Activated naive CD8-positive, alpha-beta T cell treated with anti-CD3 and anti-CD28 coated beads for 36 hours (primary cell): ENCODE data around the gene ANO7. TPM values are rescaled to one million over a fixed set of nuclear protein-coding genes. Genes with fewer than 3 reads are reported as not detected.

ENCODE experiments used
- DNase-seq: peaks from one replicate; pipeline ENCODE4 v3.0.0; 2021
- H3K27ac Mint-ChIP-seq: one replicate; pipeline ENCODE4 v1.8.0; 2022; ENCODE audit warnings: mild to moderate bottlenecking, moderate library complexity, mixed read lengths
- H3K27me3 Mint-ChIP-seq: one replicate; pipeline ENCODE4 v1.8.0; 2022; ENCODE audit warnings: mild to moderate bottlenecking, mixed read lengths
- H3K36me3 Mint-ChIP-seq: one replicate; pipeline ENCODE4 v1.8.0; 2021; ENCODE audit warnings: mild to moderate bottlenecking, mixed read lengths
- H3K4me1 Mint-ChIP-seq: one replicate; pipeline ENCODE4 v1.8.0; 2021; ENCODE audit warnings: mixed read lengths
- H3K4me3 Mint-ChIP-seq: one replicate; pipeline ENCODE4 v1.8.0; 2022; ENCODE audit warnings: mild to moderate bottlenecking, moderate library complexity, mixed read lengths
- H3K9me3 Mint-ChIP-seq: one replicate; pipeline ENCODE4 v1.8.0; 2022; ENCODE audit warnings: mixed read lengths
- total RNA-seq, 2 experiments: library from RNA; stranded (reverse); gene quantifications; one replicate each; pipeline ENCODE4 v1.2.3, GENCODE V29; 2021

The ANO7 gene
- total RNA-seq, 2 experiments from 2014 or later, result 3.4 to 3.6 TPM

DNA sequence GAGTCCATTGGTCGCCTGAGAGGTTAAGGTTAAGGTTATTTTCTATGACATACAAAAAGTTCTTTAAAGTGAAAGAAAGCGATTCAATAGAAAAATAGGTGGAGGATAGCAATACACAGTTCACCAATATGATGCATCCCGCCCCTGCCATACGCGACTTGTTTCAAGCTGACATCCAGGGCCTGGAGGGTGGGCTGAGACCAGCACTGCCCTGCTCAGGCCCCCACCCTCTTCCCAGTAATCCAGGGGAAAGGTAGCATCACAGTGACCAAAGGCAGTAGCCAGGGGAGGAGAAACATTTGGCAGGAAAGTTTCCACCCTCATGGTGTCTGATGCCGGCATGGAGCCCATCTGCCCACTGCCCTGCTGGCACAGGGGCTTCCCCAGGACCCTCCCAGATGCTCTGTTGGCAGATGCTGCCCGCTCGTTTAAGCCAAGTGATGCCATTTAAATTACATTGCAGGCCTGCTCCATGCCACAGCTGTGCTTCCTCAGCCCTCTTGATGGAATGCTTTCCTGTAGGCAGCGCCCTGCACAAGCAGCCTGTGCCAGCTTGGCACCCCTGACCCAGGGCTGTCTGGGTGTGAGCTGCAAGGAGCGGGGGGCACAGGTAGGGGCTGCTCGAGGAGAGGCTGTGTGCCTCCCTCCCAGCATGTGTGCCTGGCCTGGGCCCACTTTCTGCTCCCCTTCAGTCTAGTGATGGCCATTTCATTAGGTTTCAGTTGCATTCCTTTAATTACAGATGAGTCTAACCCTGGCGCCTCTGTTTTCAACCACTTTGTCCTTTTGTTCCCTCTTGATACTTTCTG, 10.7 kb upstream of the ANO7 start:
- Mint-ChIP-seq H3K36me3 (peaks cover 12% of the 10 kb centered on the region), H3K4me1 (peaks cover 3% of the 10 kb centered on the region), H3K4me3 (no peak overlapping the region), H3K9me3 (no peaks in the 10 kb centered on the region), H3K27me3 (no peaks in the 10 kb centered on the region), H3K27ac (no peak overlapping the region)
- no peak for DNase-seq

DNA sequence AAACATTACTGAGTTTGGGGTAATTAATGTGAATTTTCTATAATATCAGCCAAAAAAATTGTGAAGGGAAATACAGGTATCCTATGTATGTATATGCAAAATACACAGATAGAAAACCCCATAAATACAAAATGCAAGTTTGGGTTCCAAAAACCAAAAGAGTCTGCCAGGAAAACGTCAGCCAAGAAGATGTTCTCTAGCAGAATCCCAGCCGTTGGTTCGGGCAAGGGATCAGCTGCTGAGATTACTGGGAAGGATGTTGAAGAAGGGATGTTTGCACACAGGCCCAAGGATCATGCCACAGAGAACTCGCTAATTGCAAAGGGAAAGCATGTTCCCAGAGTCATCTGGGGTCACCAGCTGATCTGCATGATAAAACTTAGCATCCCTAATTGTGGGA, 9.5 kb upstream of the ANO7 start:
- Mint-ChIP-seq H3K27me3 (no peaks in the 10 kb centered on the region), H3K4me3 (no peak overlapping the region), H3K36me3 (peaks cover 7% of the 10 kb centered on the region), H3K27ac (no peak overlapping the region), H3K9me3 (no peaks in the 10 kb centered on the region), H3K4me1 (peaks cover 3% of the 10 kb centered on the region)
- no peak for DNase-seq

DNA sequence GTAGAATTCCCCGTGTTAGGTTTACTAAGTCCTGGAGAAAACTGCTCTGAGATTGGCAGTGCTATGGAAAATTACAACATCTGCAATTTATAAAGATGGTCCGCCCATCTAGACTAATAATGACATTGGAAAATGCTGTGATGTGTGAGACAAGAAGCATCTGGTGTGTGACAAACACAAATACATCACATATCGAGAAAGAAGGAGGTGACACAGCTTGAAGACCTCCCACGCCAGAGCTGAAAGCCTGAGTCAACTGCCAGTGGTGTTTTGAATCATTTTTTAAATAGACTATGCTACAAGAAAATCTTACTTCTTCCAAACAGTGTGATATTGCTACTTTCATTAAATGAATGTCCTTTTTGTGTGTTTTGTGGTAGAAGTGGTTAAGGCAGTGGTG, 8.6 kb upstream of the ANO7 start:
- Mint-ChIP-seq H3K4me1 (peaks cover 3% of the 10 kb centered on the region), H3K9me3 (no peaks in the 10 kb centered on the region), H3K4me3 (no peak overlapping the region), H3K27me3 (no peaks in the 10 kb centered on the region), H3K36me3 (peaks cover 6% of the 10 kb centered on the region), H3K27ac (no peak overlapping the region)
- DNase-seq, result no peak

DNA sequence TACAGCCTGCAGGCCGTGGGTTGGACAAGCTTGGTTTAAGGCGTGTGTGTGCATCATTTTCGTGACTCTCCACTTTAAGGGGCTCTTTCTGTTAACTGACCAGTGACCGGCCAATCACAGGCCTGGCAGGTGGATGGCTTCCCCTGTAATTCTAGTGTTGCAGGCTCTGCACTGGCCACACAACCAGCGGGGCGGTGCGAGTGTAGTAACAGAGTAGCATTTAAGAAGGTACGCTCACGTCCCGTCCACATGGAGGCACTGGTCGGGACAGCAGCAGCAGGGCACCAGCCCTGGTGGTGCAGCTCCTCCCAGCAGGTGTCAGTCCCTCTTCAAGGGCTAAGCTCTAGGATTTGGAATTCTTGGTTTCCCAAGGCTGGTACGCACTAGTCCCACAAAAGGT, 8.0 kb upstream of the ANO7 start:
- Mint-ChIP-seq H3K4me1 (peaks cover 3% of the 10 kb centered on the region), H3K36me3 (peaks cover under 1% of the 10 kb centered on the region), H3K27ac (no peak overlapping the region), H3K4me3 (no peak overlapping the region), H3K27me3 (no peaks in the 10 kb centered on the region), H3K9me3 (no peaks in the 10 kb centered on the region)
- DNase-seq, result no peak

DNA sequence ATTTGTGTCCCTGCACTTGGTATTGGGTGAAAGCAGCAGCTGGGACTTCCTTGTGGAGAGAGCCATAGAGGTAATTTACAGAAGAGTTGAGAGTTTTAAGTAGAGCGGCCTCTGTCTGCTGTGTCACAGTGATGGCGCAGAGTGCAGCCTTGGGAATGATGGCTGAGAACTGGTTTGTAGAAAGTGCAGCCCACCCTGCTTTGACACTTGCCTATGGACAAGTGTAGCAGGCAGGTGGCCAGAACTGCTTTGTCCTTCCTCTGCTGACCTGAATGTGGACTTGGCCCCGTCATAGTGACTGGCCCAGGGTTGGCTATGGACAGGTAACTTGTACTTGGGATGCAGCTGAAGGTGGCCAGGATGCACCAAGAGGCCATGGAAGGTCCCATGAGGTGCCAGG, 6.4 kb upstream of the ANO7 start:
- Mint-ChIP-seq H3K9me3 (no peaks in the 10 kb centered on the region), H3K4me3 (no peak overlapping the region), H3K27ac (no peak overlapping the region), H3K4me1 (peaks cover 3% of the 10 kb centered on the region), H3K27me3 (no peaks in the 10 kb centered on the region), H3K36me3 (no peaks in the 10 kb centered on the region)
- DNase-seq, result no peak

DNA sequence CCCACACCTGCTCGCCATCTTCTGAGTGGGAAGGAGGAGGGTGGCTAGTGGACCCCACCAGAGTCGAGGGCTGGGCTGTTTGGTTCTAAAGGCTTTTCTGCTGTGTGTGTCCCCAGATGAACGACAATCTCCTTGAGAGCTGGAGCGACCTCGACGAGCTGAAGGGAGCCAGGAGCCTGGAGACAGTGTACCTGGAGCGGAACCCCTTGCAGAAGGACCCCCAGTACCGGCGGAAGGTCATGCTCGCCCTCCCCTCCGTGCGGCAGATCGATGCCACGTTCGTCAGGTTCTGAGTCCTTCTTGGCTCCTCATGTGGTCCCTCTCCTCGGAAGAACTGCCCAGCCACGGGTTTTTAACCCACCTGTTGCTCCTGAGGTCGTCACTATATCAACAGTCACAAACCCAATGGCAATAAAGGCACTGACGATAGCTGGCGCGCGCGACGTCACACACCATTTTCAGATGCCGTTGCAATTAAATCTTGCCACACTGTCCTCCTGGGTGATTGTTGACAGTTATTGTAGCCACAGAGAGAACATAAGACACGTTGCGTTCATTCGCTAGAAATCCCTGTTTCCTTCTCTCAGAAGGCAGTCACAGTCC, 5.8 kb upstream of the ANO7 start:
- Mint-ChIP-seq H3K36me3 (no peaks in the 10 kb centered on the region), H3K4me3 (no peak overlapping the region), H3K27ac (no peak overlapping the region), H3K27me3 (no peaks in the 10 kb centered on the region), H3K9me3 (no peaks in the 10 kb centered on the region), H3K4me1 (peaks cover 3% of the 10 kb centered on the region)
- DNase-seq, result no peak

DNA sequence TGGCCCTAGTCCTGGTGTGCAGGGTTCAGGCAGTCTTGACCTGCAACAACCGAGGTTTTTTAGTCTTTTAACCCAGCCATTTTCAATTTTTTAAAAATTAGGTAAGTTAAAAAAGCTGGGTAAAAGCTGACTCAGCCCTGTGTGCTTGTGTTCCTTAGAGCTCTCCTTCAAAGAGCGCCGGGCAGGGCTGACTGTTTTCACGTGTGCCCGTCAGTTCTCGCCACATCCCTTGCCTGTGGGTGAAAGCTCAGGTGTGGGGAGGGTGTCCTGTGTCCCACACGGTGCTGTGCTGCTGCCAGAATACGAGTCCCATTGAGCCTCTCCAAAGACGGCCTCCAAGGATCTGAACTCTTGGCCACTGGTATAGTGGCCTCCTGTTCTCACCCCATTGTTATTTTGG, 5.3 kb upstream of the ANO7 start:
- peaks cover 3% of the 10 kb centered on the region for H3K4me1 Mint-ChIP-seq
- H3K4me3 Mint-ChIP-seq, result no peak overlapping the region
- H3K27ac Mint-ChIP-seq, result no peak overlapping the region
- no peaks in the 10 kb centered on the region for H3K36me3 Mint-ChIP-seq
- DNase-seq, result no peak
- H3K9me3 Mint-ChIP-seq, result no peaks in the 10 kb centered on the region
- H3K27me3 Mint-ChIP-seq, result no peaks in the 10 kb centered on the region

DNA sequence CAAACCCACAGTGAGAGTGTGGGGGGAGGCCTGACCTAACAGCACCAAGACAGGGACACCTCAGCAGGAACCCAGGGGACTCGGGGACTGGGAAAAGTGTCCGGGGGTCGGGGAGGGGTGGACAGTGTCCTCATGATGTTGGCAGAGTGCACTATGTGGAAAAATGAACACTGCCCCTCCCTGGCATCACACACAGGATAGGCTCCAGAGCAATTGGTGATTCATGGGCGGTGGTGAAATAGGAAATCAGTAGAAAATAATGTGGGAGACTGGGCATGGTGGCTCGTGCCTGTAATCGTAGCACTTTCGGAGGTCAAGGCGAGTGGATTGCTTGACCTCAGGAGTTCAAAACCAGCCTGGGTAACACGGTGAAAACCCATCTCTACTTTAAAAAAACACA, 3.6 kb upstream of the ANO7 start:
- no peak for DNase-seq
- Mint-ChIP-seq H3K4me1 (peaks cover 2% of the 10 kb centered on the region), H3K27me3 (no peaks in the 10 kb centered on the region), H3K27ac (no peak overlapping the region), H3K4me3 (no peak overlapping the region), H3K9me3 (no peaks in the 10 kb centered on the region), H3K36me3 (no peaks in the 10 kb centered on the region)

DNA sequence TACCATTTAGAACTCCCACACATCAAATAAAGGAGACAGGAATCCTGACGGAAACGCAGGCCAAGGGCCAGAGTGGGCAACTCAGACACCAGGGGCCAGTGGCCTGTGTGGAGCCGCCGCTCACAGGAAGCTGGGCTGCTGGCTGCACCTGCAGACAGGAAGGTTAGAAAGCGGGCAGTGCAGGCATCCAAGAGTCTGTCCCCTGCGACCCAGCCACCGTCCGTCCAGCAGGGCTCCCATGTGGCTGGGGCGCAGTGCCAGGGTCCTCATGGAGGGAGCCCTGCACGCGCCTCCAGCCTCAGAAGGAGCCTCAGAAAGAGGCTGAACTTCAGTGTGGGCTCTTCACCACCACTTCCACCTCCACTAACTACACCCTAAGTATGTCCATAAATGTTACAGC, 2.5 kb upstream of the ANO7 start:
- Mint-ChIP-seq H3K36me3 (no peaks in the 10 kb centered on the region), H3K27me3 (no peaks in the 10 kb centered on the region), H3K9me3 (no peaks in the 10 kb centered on the region), H3K4me3 (no peak overlapping the region), H3K4me1 (no peaks in the 10 kb centered on the region), H3K27ac (no peak overlapping the region)
- no peak for DNase-seq

DNA sequence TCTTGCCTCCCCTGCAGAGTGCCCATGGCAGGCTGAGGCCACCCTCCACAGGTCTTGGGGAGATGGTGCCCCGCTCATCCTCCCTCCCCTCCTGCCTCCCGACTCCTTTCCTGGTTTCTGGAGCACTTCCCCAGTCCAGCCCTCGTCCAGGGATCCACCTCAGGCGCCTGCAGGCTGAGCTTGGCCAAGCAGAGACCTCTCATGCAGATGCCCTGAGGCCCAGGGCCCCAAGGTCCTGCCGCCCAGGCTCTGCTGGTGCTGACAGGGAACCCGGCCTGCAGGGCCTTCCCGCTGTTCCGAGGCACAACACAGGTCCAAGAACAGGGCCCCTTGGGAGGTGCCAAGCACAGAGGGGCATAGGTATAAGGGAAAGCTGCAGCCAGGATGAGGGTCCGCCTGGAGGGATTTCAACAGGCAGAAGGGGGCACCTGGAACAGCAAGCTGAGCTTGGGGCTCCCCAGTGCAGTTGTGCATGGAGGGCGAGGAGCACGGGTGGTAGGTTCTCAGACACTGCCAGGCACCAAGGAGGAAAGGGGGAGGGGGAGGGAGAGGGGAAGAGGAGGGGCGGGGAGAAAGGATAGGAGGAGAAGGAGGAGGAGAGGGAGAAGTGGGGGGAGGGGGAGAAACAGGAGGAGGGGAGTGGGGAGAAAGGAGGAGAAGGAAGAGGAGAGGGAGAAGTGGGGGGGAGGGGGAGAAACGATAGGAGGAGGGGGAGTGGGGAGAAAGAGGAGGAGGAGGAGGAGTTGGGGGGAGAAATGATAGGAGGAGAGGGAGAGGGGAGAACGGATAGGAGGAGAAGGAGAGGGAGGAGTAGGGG, 1.2 kb upstream of the ANO7 start:
- Mint-ChIP-seq H3K4me1 (no peaks in the 10 kb centered on the region), H3K4me3 (no peak overlapping the region), H3K27me3 (no peaks in the 10 kb centered on the region), H3K9me3 (no peaks in the 10 kb centered on the region), H3K36me3 (no peaks in the 10 kb centered on the region), H3K27ac (no peak overlapping the region)
- no peak for DNase-seq

DNA sequence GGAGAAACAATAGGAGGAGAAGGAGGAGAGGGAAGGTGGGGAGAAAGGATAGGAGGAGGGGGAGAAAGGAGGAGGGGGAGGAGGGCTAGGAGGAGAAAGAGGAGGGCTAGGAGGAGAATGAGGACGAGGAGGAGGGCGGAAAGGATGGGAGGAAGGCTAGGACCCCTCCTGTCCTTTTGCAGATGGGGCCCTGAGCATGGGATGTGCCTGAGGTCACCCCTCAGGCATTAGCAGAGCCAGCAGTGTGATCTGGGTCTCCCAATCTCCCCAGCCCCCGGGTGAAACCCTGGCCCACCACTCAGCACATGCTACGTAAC, 601 bp upstream of the ANO7 start:
- no peak overlapping the region for H3K4me3 Mint-ChIP-seq
- no peaks in the 10 kb centered on the region for H3K27me3 Mint-ChIP-seq
- H3K9me3 Mint-ChIP-seq, result no peaks in the 10 kb centered on the region
- H3K36me3 Mint-ChIP-seq, result no peaks in the 10 kb centered on the region
- DNase-seq, result no peak
- H3K4me1 Mint-ChIP-seq, result no peaks in the 10 kb centered on the region
- no peak overlapping the region for H3K27ac Mint-ChIP-seq

DNA sequence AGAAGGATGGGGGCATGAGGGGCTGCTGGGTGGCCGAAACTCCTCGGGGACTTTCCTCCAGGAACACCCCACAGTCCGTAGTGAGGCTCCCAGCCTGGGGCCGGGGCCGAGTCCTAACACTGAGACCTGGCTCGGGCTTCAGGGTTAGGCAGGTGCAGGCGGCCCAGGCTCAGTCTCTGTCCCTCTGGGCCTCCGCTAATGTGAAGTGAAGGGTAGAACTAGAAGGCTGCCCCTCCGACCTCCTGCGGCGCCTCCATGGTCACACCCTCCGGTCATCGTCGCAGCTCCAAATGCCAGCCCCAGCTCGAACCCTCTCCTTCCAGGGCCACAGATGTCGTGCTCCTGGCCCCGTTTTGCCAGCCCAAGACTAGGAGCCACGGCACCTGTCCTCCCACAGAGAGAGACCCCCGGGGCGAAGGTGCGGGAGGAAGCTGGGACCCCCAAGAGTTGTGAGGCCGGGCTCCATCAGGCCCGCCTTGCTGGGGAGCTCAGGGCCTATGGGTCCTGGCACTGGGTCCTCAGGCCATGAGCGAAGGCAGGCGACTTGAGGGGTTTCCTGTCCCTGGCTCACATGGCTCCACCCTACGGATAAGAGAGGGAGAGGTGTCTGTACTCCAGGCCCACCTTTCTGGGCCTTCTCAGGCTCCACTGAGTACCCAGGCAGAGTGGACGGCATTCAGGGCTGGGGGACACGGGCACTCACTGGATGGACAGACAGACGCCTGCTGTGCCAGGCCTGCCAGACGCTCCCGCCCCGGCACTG, 797 bp downstream of the ANO7 start:
- Mint-ChIP-seq H3K27ac (no peak overlapping the region), H3K4me3 (no peak overlapping the region)

DNA sequence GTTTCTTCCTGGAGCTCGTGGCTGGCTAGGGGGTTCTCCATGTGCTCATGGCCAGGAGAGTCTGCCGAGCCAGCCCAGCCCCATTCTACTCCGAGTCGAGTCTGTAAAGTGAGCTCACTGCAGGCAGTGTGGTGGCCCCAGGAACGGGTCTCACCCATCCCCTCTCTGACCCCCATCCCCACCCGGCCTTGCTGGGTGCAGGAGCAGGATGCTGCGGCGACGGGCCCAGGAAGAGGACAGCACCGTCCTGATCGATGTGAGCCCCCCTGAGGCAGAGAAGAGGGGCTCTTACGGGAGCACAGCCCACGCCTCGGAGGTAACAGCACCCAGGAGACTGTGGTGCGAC, 1.4 kb downstream of the ANO7 start:
- Mint-ChIP-seq H3K9me3 (no peaks in the 10 kb centered on the region), H3K4me1 (no peaks in the 10 kb centered on the region), H3K4me3 (no peak overlapping the region), H3K27ac (no peak overlapping the region), H3K36me3 (no peaks in the 10 kb centered on the region), H3K27me3 (no peaks in the 10 kb centered on the region)
- no peak for DNase-seq

More for the DNA sequence above, 797 bp downstream of the ANO7 start:
- H3K4me1 Mint-ChIP-seq, result no peaks in the 10 kb centered on the region
- H3K27me3 Mint-ChIP-seq, result no peaks in the 10 kb centered on the region
- no peaks in the 10 kb centered on the region for H3K9me3 Mint-ChIP-seq
- H3K36me3 Mint-ChIP-seq, result no peaks in the 10 kb centered on the region
- DNase-seq, result no peak

DNA sequence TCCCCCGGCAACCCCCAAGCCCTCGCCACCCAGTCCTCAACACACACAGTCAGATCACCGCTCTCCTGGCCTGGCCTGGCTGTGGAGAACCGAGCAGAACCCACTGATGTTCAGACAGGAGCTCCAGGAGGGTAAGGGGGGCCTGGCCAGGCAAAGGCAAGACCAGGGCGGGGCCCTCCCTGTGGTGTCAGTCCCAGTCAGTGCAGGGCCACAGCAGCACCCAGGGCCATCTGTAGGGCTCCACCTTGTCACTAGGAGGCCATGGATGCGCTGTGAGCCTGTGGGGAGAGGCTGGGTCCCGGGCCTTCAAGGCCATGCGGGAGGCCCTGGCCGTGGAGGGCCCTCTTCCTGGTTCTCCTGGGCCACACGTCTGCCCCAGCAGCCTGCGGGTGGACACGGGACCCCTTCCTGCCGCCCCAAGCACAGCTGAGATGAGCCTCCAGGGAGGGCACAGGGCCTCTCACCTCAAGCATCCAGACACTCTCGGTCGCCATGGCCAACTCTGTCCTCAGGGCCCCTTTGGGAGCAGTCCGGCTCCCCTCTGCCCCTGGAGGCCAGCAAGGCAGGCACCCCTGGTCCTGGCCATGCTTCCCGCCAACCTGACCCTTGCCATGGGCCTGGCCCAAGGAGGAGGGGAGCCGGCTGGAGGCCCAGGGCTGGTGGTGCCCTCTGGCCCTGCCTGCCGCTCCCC, 2.0 kb downstream of the ANO7 start:
- no peak for DNase-seq
- no peaks in the 10 kb centered on the region for H3K36me3 Mint-ChIP-seq
- H3K4me1 Mint-ChIP-seq, result no peaks in the 10 kb centered on the region
- no peak overlapping the region for H3K27ac Mint-ChIP-seq
- H3K4me3 Mint-ChIP-seq, result no peak overlapping the region
- H3K27me3 Mint-ChIP-seq, result no peaks in the 10 kb centered on the region
- no peaks in the 10 kb centered on the region for H3K9me3 Mint-ChIP-seq

DNA sequence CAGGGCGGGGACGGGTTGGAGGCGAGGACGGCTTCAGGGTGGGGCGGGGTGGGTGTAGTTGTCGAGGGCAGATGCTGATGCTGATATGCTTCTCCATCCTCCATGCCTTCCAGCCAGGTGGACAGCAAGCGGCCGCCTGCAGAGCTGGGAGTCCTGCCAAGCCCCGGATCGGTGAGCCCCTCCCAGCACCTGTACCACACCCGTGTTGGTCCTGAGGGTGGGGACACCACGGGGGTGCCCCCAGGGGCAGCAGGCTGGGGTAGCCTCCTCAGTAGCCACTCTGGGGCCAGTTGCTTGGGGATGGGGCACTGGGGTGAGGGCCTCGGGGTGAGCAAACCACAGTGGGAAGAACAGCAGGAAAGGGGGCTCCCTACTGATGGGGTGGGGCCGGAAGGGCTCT, 2.6 kb downstream of the ANO7 start:
- no peak overlapping the region for H3K4me3 Mint-ChIP-seq
- no peaks in the 10 kb centered on the region for H3K4me1 Mint-ChIP-seq
- no peaks in the 10 kb centered on the region for H3K9me3 Mint-ChIP-seq
- DNase-seq, result no peak
- H3K27me3 Mint-ChIP-seq, result no peaks in the 10 kb centered on the region
- H3K27ac Mint-ChIP-seq, result no peak overlapping the region
- H3K36me3 Mint-ChIP-seq, result no peaks in the 10 kb centered on the region
